Measurements from ENCODE around the gene TMEM198. TPM values are rescaled to one million over a fixed set of nuclear protein-coding genes. Genes with fewer than 3 reads are reported as not detected.

TMEM198 gene
- total RNA-seq, 1 experiment from 2014 or later, result 1.1 TPM

DNA sequence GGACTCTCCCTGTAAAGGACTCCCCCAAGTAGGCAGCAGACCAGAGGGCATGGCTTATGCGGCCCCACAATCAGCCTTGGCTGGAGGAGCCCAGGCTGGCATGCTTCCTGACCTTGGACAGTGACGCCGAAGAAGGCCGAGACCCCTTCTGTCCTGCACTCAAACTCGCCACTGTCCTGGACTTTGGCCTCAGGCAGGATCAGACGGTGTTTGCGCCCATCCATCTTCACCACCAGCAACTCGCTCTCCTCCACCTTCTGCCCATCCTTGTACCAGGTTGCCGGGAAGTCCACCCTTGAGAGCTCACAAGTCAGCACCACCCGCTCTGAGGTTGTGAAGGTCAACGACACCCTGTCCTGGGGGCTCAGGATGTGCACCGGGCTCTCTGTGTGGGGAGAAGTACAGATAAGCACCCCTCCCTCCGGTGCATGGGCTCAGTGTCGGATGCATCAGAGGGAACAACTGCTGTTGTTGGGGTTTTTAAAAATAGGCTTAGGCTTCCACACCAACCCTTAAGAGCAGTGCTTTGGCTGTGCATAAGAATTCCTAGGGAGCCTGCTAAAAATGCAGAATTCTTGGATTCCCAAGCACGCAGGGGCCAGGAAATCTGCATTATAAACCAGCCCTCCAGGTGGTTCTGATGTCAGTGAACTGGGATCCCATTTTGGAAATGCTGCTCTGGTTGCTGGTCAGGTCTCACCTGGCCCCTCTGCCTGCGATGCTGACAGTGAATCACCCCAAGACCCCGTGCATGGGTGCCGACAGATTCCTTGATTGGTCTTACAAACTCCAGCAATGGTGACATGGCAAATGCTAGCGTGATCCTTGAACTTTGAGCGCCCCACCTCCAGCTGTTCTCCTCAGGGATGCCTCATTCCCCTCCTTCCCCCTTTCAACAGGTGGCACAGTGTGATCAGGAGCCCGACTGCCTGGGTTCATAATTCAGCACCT lies 21.6 kb downstream of the TMEM198 start:
- no peak overlapping the region for H3K4me2 ChIP-seq (ENCODE audit: low read length)
- H3K36me3 ChIP-seq (ENCODE audit: low read depth, low read length), result no peaks in the 10 kb centered on the region; the same call in 1 of the 2 replicates
- no peaks in the 10 kb centered on the region for H4K20me1 ChIP-seq (ENCODE audit: low read length)
- ChIA-PET CTCF (no interaction called here), POLR2A (ENCODE audit: unreplicated experiment) (no interaction called here)
- no peak for DNase-seq
- H3K9ac ChIP-seq (ENCODE audit: low read length), result no peak overlapping the region
- H3K4me3 ChIP-seq (ENCODE audit: low read length), result no peak overlapping the region
- no peaks in the 10 kb centered on the region for H3K27me3 ChIP-seq (ENCODE audit: low read length)
- peaks cover 13% of the 10 kb centered on the region for H3K79me2 ChIP-seq (ENCODE audit: low read length)
- H3K9me3 ChIP-seq (ENCODE audit: low read length), result no peaks in the 10 kb centered on the region
- no peaks in the 10 kb centered on the region for H3F3A ChIP-seq (ENCODE audit: low read length, unreplicated experiment)
- H3K9me2 ChIP-seq (replicated peaks; ENCODE audit: low read length), result no peaks in the 10 kb centered on the region
- intact Hi-C loops (cut with micrococcal nuclease), result no loop called here
- TF ChIP-seq EZH2phosphoT487 (IDR thresholded peaks at IDR 0.05; ENCODE audit: borderline replicate concordance, low read length), result no peak
- TF ChIP-seq EZH2 (IDR thresholded peaks at IDR 0.05; ENCODE audit: low read length, unreplicated experiment), result no peak
- TF ChIP-seq, protein P1, sequence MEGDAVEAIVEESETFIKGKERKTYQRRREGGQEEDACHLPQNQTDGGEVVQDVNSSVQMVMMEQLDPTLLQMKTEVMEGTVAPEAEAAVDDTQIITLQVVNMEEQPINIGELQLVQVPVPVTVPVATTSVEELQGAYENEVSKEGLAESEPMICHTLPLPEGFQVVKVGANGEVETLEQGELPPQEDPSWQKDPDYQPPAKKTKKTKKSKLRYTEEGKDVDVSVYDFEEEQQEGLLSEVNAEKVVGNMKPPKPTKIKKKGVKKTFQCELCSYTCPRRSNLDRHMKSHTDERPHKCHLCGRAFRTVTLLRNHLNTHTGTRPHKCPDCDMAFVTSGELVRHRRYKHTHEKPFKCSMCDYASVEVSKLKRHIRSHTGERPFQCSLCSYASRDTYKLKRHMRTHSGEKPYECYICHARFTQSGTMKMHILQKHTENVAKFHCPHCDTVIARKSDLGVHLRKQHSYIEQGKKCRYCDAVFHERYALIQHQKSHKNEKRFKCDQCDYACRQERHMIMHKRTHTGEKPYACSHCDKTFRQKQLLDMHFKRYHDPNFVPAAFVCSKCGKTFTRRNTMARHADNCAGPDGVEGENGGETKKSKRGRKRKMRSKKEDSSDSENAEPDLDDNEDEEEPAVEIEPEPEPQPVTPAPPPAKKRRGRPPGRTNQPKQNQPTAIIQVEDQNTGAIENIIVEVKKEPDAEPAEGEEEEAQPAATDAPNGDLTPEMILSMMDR (conservative IDR thresholded peaks at IDR 0.05; ENCODE audit: low read depth, low read length), result no peak
- peaks cover 11% of the 10 kb centered on the region for H3K4me1 ChIP-seq (ENCODE audit: insufficient read depth, low read length)
- no peak overlapping the region for H2AFZ ChIP-seq (ENCODE audit: low read length)
- ATAC-seq, result no peak
- no peak overlapping the region for H3K27ac ChIP-seq (ENCODE audit: low read length)
- no TSS peak for BruUV-seq (replicated peaks)

DNA sequence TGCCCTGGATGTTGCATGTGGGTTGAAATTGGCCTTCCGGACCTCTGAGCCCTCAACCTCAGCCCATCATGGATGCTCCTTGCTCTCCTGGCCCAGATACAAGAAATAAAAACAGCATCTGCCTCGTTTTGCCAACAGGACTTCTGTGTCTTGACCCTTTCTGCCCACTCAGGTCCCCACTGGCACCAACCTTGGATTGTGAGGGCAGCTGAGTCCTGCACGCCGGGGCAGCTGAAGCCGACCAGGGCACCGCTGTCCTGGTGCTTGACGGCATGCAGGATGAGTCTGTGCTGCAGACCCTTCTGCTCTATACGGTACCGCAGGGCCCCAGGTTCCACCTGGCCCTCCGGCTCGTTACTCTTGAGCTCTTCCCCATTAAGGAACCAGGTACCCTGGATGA lies 22.8 kb downstream of the TMEM198 start:
- Histone ChIP-seq H3K9me2 (replicated peaks; ENCODE audit: low read length) (no peaks in the 10 kb centered on the region), H3K36me3 (ENCODE audit: low read depth, low read length) (no peaks in the 10 kb centered on the region; the same call in 1 of the 2 replicates), H3K4me3 (ENCODE audit: low read length) (no peak overlapping the region), H3K9me3 (ENCODE audit: low read length) (no peaks in the 10 kb centered on the region), H3K4me2 (ENCODE audit: low read length) (no peak overlapping the region), H3K9ac (ENCODE audit: low read length) (no peak overlapping the region), H3K79me2 (ENCODE audit: low read length) (peaks cover 20% of the 10 kb centered on the region), H3K27ac (ENCODE audit: low read length) (no peak overlapping the region), H2AFZ (ENCODE audit: low read length) (no peak overlapping the region), H4K20me1 (ENCODE audit: low read length) (no peaks in the 10 kb centered on the region), H3K27me3 (ENCODE audit: low read length) (no peaks in the 10 kb centered on the region), H3F3A (ENCODE audit: low read length, unreplicated experiment) (no peaks in the 10 kb centered on the region), H3K4me1 (ENCODE audit: insufficient read depth, low read length) (peaks cover 14% of the 10 kb centered on the region)
- no TSS peak for BruUV-seq (replicated peaks)
- DNase-seq (no peak), ATAC-seq (no peak)
- CTCF ChIA-PET, result no interaction called here
- intact Hi-C loops (cut with micrococcal nuclease), result no loop called here
- TF ChIP-seq, protein P1 (conservative IDR thresholded peaks at IDR 0.05; ENCODE audit: low read depth, low read length), result no peak
- TF ChIP-seq EZH2phosphoT487 (IDR thresholded peaks at IDR 0.05; ENCODE audit: borderline replicate concordance, low read length) (no peak), EZH2 (IDR thresholded peaks at IDR 0.05; ENCODE audit: low read length, unreplicated experiment) (no peak)
- POLR2A ChIA-PET (ENCODE audit: unreplicated experiment), result no interaction called here

DNA sequence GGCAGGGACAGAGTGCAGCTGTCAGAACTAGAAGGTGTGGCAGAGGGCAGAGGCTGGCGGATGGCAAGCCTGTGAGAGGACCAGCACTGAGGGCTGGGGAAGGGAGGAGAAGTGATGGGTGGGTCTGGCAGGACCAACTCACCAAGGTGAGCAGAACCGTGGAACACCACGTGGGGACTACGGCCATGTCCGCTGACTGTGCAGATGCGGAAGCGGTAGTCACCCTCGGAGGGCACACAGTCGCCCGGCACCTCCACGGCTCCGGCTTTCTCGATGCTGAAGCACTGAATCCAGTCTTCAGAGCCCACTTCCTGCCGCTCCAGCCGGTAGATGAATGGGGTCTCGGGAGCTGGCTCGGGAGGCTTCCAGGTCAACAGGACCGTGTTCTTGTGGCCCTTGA lies 23.3 kb downstream of the TMEM198 start:
- BruUV-seq (replicated peaks), result no TSS peak
- Histone ChIP-seq H3K9me2 (replicated peaks; ENCODE audit: low read length) (no peaks in the 10 kb centered on the region), H3K4me1 (ENCODE audit: insufficient read depth, low read length) (peaks cover 19% of the 10 kb centered on the region), H3K27ac (ENCODE audit: low read length) (no peak overlapping the region), H3K9ac (ENCODE audit: low read length) (no peak overlapping the region), H3K79me2 (ENCODE audit: low read length) (peaks cover 20% of the 10 kb centered on the region), H3K4me2 (ENCODE audit: low read length) (no peak overlapping the region), H3K36me3 (ENCODE audit: low read depth, low read length) (no peaks in the 10 kb centered on the region; the same call in 1 of the 2 replicates), H3K27me3 (ENCODE audit: low read length) (no peaks in the 10 kb centered on the region), H2AFZ (ENCODE audit: low read length) (no peak overlapping the region), H3K9me3 (ENCODE audit: low read length) (no peaks in the 10 kb centered on the region), H3F3A (ENCODE audit: low read length, unreplicated experiment) (no peaks in the 10 kb centered on the region), H4K20me1 (ENCODE audit: low read length) (no peaks in the 10 kb centered on the region), H3K4me3 (ENCODE audit: low read length) (no peak overlapping the region)
- ATAC-seq (no peak), DNase-seq (no peak)
- ChIA-PET CTCF (no interaction called here), POLR2A (ENCODE audit: unreplicated experiment) (no interaction called here)
- TF ChIP-seq EZH2phosphoT487 (IDR thresholded peaks at IDR 0.05; ENCODE audit: borderline replicate concordance, low read length), result no peak
- TF ChIP-seq EZH2 (IDR thresholded peaks at IDR 0.05; ENCODE audit: low read length, unreplicated experiment), result no peak
- TF ChIP-seq, protein P1 (conservative IDR thresholded peaks at IDR 0.05; ENCODE audit: low read depth, low read length), result no peak
- intact Hi-C loops (cut with micrococcal nuclease), result no loop called here

Data from PC-3 (cell line).